HG03575 (cell line): ENCODE measurements around the gene OR10H1.
"Not testable (repeated sequence)": the region's sequence is repeated elsewhere in the genome, so short reads cannot be mapped to it uniquely, and the experiment has no call there.

Experiments used
- ATAC-seq: cut with Tn5 transposase; IDR thresholded peaks from one replicate; pipeline ENCODE4 v1.9.1; 2021; ENCODE audit not compliant: unreplicated experiment, insufficient number of reproducible peaks, low FRiP score; ENCODE audit errors: extremely low read depth

The OR10H1 gene

GRCh38 chr19:15815306-15815705, at the start of gene OR10H1:
Gene OR10H1 (minus strand): TSS chr19:15815664. CDS start chr19:15808037, 7,627 bp downstream.
- ATAC-seq = no peak

DNA sequence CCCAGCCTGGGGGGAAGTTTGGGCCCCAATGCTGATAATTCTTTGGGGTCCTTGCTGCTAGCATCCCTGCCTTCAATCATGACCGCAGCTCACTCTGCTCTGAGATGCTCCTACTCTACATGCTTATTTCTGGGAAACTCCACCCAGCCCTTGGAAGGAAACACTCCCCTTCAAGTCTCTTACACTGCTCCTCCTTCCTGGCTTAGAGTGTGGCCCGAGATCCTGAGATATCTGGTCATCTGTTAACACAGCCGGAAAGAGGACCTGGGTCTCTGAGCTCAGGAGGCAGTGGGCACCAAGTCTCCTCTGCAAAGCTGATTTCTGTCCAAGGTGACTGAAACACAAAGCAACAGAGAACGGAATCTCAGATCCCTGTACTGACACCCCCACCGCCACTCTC, 49.4 kb upstream of the OR10H1 start:
- no peak for ATAC-seq

GRCh38 chr19:15863272-15863671, 47.8 kb upstream of the OR10H1 start:
- no peak for ATAC-seq

DNA sequence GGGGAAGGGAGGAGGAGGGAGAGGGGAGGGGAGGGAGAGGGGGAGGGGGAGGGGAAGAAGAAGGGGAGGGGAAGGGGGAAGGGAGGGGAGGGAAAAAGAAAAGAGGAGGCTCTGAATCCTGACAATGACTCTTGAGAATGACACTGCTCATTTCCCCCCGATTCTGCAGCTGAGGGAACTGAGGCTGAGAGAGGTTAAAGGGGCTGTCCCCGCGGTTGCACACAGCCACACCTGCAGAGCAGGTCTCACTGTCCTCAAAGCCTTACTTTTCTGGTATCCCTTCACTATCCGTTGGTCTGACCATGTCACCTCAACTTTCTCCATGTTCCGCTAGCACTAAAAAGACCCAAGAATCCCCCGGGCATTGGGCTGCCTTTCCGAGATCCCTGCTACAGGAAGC, 47.0 kb upstream of the OR10H1 start:
- ATAC-seq = no peak

GRCh38 chr19:15860522-15860921, 45.1 kb upstream of the OR10H1 start:
- ATAC-seq = no peak

DNA sequence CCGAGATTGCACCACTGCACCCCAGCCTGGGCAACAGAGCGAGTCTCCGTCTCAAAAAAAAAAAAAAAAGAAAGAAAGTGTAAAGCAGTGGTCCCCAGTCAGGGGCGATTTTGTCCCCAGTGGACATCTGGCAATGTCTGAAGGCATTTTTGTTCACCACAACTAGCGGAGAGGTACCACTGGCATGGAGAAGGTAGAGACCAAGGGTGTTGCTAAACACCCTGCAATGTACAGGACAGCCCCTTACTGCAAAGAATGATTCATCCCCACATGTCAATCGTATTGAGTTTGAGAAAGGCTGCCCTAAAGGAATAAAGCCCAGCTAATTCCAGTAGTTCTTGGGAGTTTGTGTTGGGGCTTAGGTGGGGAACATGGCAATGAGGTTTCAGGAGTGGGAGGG, 43.7 kb upstream of the OR10H1 start:
- no peak for ATAC-seq

GRCh38 chr19:15850385-15850784, 34.9 kb upstream of the OR10H1 start:
- no peak for ATAC-seq

GRCh38 chr19:15846923-15847322, 31.5 kb upstream of the OR10H1 start:
- no peak for ATAC-seq

DNA sequence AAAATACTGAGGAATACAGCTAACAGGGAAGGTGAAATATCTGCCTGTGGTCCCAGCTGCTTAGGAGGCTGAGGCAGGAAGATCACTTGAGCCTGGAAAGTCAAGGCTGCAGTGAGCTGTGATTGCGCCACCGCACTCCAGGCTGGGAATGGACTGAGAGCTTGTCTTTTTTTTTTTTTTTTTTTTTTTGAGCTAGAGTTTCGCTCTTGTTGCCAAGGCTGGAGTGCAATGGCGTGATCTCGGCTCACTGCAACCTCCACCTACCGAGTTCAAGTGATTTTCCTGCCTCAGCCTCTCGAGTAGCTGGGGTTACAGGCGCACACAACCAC, 28.4 kb upstream of the OR10H1 start:
- not testable (repeated sequence) for ATAC-seq

DNA sequence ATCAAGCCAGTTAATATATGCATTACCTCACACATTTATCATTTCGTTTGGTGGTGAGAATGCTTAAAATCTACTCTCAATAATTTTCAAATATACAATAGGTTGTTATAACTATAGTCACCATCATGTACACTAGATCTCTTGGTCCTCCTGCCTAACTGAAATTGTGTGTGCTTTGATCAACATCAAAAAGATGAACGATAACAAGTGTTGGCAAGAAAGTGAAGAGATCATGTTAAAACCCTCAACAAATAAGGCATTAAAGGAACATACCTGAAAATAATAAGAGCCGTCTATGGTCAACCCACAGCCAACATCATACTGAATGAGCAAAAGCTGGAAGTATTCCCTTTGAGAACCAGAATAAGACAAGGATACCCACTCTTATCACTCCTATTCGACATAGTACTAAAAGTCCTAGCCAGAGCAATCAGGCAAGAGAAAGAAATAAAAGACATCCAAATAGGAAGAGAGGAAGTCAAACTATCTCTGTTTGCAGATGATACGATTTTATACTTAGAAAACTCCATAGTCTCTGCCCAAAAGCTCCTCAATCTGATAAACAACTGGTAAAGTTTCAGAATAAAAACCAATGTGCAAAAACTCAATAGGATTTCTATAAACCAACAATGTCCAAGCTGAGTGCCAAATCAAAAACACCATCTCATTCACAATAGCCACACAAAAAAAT, 27.9 kb upstream of the OR10H1 start:
- ATAC-seq = no peak

DNA sequence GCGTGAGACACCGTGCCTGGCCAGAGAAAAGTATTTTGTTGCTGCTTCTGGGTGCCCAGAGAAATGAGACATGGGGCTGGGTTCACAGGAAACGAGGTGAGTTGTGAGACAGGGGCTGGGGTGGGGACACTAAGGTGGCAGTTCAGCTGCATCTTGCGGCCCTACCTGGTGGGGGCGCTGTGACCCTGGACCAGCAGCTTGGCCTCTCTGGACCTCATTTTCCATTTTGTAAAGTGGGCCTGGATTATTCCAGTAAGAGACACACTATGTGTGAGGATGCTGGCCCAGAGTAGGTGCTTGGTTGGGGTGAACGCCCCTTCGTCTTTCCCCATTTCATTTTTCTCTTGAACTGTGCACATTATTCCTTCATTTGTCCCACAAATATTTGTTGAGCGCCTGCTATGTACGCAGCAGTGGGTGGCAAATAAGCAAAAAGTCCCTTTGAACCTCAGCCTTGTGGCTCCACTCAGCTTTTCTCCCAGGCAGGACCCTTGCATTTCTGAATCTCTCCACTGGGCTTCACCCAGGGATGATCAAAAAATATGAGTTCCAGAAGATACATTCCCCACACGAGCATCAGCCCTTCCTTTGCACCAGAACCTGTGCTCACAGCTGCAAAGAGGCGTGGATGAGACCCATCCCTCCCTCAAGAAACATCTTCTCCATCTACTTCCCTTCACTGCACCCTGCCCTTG, 26.6 kb upstream of the OR10H1 start:
- ATAC-seq = no peak

GRCh38 chr19:15840833-15841232, 25.4 kb upstream of the OR10H1 start:
- ATAC-seq = no peak

- ATAC-seq = not testable (repeated sequence)
These were observed 24.4 kb upstream of the OR10H1 start for GRCh38 chr19:15839888-15840287.

DNA sequence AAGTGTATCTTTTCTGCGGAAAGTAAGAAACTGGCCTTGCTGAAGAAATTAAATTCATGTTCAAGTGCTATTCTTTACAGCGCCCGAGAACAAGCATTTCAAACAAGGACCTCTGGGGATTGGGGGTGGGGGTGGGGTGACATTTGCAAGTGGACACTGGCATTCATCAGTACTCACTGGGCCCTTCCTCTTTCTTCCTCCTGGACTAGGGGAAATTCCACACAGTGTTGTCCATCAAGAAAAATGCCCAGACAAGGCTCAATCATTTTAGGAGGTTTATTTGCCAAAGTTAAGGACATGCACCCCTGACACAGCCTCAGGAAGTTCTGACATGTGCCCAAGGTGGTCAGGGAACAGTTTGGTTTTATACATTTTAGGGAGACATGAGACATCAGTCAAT, 22.9 kb upstream of the OR10H1 start:
- ATAC-seq = no peak

DNA sequence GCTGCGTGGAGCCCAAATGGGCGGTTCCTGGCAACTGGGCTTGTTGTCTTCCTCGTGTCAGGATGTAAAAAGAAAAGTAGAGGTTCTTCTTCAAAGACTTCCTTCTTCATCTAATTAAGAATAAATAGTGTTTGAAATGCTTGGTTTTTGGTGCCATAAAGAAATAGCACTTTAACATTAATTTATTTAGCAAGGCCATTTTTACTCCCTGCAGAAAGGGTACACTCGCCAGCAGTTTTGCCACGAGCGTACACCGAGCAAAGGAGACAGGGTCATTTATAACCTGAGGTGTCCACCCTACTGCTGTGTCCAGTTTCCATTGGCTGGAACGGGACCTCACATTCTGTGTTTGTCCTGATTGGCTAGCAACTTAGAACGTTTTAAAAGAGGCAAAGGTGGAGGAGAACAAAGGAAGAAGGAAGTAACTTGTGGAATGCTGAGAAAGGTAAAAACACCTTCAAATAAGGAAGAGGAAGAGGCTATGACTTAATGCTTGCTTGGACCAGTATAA, 21.8 kb upstream of the OR10H1 start:
- no peak for ATAC-seq

GRCh38 chr19:15836330-15837220, 21.1 kb upstream of the OR10H1 start:
- ATAC-seq = peak; percentile 59

GRCh38 chr19:15835565-15836329, 20.3 kb upstream of the OR10H1 start:
- ATAC-seq = not testable (repeated sequence)

DNA sequence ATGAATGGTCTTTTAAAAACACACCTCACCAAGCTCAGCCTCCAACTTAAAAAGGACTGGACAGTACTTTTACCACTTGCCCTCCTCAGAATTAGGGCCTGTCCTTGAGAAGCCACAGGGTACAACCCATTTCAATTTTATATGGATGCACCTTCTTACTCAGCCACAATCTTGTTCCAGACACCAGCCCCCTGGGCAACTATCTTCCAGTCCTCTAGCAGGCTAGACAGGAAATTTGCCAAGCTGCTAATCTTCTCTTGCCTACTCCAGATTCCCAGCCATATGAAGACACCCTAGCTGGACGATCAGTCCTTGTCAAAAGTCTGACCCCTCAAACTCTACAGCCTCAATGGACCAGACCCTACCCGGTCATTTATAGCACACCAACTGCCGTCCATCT, 18.8 kb upstream of the OR10H1 start:
- ATAC-seq = not testable (repeated sequence)

- no peak for ATAC-seq
These were observed 16.2 kb upstream of the OR10H1 start for GRCh38 chr19:15831626-15832025.
